ENCODE measurements around the gene FRY.

- no peak for TF ChIP-seq POLR2A (IDR thresholded peaks at IDR 0.05)
- TF ChIP-seq, protein P1, sequence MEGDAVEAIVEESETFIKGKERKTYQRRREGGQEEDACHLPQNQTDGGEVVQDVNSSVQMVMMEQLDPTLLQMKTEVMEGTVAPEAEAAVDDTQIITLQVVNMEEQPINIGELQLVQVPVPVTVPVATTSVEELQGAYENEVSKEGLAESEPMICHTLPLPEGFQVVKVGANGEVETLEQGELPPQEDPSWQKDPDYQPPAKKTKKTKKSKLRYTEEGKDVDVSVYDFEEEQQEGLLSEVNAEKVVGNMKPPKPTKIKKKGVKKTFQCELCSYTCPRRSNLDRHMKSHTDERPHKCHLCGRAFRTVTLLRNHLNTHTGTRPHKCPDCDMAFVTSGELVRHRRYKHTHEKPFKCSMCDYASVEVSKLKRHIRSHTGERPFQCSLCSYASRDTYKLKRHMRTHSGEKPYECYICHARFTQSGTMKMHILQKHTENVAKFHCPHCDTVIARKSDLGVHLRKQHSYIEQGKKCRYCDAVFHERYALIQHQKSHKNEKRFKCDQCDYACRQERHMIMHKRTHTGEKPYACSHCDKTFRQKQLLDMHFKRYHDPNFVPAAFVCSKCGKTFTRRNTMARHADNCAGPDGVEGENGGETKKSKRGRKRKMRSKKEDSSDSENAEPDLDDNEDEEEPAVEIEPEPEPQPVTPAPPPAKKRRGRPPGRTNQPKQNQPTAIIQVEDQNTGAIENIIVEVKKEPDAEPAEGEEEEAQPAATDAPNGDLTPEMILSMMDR (IDR thresholded peaks at IDR 0.05) = no peak
Observed at GRCh38 chr13:32300920-32301319, 269.3 kb downstream of the FRY start.

Data from uterus (tissue), 2 donors.